Erythroblast (primary cell): ENCODE results near the gene TECPR1.

Source experiments
- DNase-seq, 2 experiments: peaks; one replicate each; lab custom pipeline; 2025; lab: John Stamatoyannopoulos, UW
- GATA1 ChIP-seq: IDR thresholded peaks from 2 replicates; pipeline ENCODE4 v1.6.1; 2011; ENCODE audit warnings: low read depth, mild to moderate bottlenecking, control low read depth, low read length, moderate library complexity
- POLR2A ChIP-seq: IDR thresholded peaks from 2 replicates; pipeline ENCODE4 v1.6.1; 2011; ENCODE audit warnings: mild to moderate bottlenecking, low read length

TECPR1 gene

DNA sequence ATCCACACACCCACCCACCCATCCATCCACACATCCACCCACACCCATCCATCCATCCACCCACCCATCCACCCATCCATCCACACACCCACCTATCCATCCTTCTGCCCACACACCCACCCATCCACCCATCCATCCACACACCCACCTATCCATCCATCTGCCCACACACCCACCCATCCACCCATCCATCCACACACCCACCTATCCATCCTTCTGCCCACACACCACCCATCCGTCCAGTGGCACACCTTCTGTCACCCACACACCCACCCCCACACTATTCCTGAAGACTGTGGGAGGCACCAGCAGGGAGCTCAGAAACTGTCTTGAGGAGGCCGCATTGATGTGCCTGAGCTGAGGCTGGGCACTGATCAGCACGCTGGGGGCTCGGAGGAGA is 9.1 kb downstream of the TECPR1 start:
- TF ChIP-seq POLR2A: no peak
- TF ChIP-seq GATA1: no peak
- DNase-seq: no peak

DNA sequence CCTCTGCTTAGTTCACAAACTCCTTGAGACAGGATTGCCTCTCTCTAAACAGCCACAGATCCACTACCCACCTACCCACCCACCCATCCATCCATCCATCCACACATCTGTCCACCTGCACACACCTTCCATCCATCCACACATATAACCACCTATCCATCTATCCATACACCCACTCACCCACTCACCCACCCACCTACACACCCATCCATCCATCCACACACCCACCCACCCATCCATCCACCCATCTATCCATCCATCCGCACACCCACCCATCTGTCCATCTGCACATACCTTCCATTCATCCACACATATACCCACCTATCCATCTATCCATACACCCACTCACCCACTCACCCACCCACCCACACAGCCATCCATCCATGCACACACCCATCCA is 9.7 kb downstream of the TECPR1 start:
- no peak for DNase-seq
- TF ChIP-seq POLR2A (no peak), GATA1 (no peak)

DNA sequence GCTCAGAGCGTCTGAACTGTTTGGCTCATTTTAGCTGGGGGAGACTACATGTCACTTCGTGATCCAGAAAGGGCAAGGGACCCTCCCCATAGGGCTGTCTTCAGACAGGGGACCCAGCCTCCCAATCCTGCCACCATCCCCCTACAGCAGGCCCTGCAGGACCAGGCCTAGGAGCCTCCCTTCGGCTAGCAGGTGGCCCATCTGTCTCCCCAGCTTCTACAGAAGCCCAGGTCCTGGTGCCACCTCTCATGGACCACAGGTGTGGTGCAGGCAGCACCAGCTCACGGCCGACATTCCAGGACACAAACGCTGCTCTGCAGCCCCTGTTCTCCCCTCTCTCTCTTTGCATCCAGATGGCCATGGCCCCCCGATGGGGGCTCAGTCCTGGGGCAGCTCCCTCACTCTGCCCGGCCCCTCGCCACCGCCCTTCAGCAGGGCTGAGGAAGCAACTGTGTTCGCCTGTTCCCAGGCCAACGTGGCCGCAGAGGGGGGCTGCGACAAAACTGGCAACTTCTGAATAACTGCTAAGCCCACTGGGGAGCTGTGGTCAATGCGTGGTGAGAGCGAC is 10.3 kb downstream of the TECPR1 start:
- no peak for DNase-seq
- TF ChIP-seq GATA1 (no peak), POLR2A (no peak)

DNA sequence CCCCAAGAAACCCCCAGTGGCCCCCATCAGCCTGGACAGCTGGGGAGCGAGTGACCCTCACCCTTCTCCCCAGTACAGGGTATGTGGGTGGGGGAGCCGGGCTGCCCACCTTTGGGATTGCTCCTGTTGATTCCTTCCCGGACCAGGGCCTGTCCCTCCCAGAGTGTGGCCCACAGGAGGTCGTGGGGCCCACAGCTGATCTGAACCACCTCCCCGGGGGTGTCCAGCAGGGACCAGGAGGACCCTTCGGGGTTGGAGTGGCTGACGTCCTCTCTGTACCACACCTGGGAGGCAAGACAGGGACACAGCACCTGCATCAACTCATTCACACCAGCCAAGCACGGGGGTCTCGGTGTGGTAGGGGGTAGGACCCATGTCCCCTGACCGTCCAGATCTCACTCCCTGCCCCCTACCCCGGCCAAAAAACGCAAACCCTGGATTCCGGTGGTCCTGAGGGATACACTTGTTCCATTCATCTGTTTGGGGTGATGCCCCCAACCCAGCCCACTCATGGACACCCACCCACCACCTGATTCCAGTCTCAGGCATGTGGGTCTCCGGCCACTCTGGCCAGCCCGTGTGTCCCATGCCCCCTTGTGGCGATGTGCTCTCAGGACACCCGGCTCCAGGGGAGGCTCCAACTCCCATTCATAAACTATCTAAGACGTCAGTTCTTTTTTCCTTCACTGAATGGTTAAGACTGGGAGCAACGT is 10.9 kb downstream of the TECPR1 start:
- TF ChIP-seq GATA1 (no peak), POLR2A (no peak)
- DNase-seq: peak; percentile 34 to 52

DNA sequence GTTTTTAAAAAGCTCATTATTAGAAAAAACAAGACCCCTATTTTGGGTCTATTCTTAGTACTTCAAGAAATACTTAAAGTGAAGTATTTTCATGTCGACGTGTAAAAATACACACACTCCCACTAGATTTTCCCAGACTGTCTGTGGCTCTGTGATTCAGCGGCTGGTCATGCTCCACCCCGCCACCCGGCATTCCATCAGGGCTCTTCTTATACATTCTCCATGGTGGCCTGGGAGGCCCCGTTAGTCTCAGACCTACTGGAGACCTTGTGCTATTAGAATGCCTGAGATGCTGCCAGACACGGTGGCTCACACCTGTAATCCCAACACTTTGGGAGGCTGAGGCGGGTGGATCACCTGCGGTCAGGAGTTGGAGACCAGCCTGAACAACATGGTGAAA is 13.1 kb downstream of the TECPR1 start:
- DNase-seq: no peak
- TF ChIP-seq GATA1 (no peak), POLR2A (no peak)

DNA sequence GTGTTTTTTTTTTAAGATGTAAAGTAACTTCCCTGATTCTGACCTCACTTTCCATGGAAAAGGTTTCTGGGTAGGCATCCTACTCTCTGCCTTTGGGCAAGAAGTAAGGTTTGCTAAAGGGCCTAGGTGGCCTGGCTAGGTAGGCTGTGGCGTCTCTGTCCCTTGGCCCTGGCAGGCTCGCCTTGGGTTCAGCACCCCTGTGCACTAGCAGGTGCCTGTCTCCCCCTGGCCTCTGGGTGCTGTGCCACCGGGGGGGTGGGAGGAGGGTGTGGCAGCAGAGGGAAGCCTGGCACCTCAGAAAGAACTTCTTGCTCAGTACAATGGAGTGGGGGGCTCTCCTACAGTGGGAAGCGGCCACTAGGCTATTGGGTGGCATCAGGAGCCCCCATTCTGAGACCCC is 14.0 kb downstream of the TECPR1 start:
- DNase-seq: no peak

DNA sequence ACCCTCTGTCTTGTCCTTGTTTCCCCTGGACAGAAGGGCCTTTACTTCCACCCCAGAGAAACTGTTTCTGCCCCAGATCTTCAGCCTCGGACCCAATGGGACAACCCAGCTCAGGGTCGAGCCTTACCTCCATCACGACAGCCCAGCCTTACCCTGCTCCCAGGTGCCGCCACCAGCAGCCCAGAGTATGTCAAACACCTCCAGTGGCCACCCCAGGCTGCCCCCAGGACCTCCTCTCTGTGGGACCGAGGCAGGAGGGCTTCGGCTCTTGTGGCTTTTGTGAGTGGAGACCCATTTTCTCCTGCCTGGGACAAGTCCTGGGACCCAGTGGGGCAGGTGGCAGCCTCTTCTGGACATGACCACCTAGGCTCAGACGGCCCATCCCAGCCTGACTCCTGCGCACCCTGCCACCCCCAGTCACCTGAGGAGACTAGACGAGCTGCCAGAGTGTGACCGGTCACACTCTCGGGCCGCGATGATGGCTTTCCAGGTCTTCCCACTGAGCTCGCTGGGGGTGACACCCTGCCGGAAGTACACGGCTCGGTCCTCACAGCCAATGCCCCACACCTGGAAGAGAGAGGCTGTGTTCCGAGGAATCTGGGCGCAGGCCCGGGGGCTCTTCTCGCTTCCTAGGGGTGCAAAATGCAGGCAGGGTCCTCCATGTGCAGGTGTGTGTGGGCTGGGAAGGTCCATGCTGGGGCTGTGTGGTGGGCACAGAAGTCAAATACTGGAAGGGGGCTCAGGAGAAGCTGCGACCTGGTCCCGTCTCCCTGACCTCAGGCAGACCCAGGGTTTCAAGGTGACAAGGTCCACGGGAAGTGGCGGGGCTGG is 15.5 kb downstream of the TECPR1 start:
- TF ChIP-seq GATA1: no peak
- DNase-seq: no peak

More for the DNA sequence above, 14.0 kb downstream of the TECPR1 start:
- no peak for TF ChIP-seq GATA1
- TF ChIP-seq POLR2A: no peak

DNA sequence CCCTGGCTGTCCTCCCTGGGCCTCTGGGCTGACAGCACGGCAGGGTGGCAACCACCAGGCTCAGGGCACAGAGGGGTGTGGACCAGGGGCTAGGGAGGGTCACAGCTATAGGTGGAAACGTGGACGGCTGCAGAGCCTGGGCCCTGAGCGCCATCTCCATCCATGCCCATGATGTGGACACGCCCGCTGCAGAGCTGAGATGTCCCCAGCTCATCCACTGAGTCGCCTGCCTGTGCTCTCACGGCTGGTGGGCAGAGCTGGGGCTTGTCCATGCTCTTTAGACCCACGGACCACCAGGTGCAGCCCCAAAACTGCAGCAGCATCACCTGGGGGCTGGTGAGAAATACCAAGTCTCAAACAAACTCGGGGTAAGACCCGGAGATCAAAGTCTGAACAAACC is 16.1 kb downstream of the TECPR1 start:
- no peak for DNase-seq
- TF ChIP-seq POLR2A: no peak
- no peak for TF ChIP-seq GATA1

DNA sequence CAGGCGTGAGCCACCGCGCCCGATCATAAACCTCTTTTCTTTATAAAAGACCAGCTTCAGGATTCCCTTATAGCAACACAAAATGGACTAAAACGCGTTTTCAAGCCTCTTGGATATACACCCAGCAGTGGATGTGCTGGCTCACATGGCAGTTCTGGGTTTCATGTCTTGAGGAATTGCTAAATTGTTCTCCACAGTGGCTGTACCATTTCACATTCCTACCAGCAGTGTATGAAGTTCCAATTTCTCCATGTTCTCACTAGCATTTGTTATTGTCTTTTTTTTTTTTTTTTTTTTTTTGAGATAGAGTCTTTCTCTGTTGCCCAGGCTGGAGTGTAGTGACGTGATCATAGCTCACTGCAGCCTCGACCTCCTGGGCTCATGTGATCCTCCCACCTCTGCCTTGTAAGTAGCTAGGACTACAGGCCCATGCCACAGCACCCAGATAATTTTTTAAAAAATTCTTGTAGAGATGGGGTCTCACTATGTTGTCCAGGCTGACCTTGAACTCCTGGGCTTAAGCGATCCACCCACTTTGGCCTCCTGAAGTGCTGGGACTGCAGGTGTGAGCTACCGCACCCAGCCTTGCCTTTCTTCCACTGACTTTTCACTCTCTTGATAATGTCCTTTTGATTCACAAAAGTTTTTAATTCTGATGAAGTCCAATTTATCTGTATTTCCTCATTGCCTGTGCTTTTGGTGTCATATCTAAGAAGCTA is 17.4 kb downstream of the TECPR1 start:
- no peak for TF ChIP-seq GATA1
- DNase-seq: no peak

DNA sequence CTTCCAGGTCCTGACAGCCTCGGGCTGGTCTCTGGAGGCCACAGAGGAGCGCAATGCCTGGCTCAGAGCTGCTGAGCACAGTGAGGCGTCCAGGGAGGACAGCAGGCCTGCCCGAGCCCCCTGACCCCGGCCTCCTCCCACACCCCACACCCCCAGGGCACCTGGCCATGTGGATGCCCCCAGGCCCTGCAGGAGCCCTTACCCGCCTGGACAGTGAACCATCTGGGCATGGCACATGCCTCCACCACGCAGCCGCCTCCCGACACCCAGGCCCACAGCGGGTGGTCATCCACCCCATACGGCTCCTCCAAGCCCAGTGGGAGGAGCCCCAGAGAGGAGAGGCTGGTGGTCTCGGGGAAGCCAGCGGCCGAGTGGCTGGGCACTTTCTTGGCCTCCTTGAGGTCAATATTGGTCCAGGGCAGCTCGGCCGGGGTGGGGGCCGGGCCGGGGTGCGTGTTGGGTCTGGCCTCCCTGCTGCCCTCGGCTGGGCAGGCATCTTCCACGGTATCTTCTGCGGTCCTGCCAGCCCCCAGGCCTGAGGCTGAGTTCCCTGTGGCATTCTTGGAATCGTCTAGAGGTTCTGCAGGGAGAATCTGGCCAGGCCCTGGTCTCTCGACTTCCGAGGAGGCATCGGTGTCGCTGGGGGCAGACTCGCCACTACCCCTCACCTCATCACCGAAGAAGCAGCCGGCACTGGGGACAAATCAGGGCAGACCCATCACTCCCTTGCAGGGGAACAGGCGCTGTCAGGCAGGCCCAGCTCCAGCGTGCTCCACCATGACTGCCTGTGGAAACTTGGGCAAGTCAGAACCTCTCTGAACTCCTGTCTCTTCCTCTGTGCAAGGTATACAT is 18.6 kb downstream of the TECPR1 start:
- no peak for TF ChIP-seq GATA1
- no peak for TF ChIP-seq POLR2A
- no peak for DNase-seq

DNA sequence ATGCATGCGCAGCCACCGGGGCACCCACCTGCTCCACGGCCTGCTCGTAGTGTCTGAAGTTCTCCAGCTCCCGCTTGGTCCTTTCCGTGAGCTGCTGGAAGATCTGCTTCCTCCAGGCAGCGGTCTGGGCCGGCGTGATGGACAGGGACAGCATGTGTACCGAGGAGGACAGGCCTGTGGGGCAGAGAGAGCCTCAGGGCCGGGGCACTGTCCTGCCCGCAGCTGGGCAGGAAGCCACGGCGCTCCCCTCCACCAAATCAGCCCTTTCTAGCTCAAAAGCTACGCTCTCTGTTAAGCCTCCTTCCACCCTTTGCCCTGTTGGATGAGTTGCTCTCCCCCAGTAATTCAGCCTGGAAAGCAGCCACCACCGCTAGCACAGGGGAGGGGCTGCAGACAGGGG is 19.2 kb downstream of the TECPR1 start:
- TF ChIP-seq GATA1 (no peak), POLR2A (no peak)
- no peak for DNase-seq

DNA sequence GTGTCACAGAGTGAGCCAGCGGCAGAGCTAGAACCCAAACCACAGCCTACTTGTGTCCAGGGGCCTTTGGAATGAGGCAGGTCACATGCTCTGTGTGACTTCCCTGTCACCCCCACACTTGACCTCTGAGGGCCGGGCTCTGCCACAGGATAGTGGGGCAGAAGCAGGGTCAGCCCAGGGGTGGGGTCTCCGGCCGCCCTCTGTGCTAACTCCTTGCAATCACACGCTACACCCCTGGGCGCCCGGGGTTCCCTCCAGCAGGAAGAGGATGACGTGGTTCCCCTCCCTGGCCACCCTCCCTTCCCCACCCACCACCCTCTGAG is 19.8 kb downstream of the TECPR1 start:
- DNase-seq: no peak

More for the DNA sequence above, 19.8 kb downstream of the TECPR1 start:
- TF ChIP-seq GATA1 (no peak), POLR2A (no peak)
